ENCODE results near the gene STAMBPL1.
A peak's percentile ranks its signal among the peaks of the same experiment; 100 is the strongest.

The STAMBPL1 gene

GRCh38 chr10:88892222-88892967 lies 12.3 kb downstream of the STAMBPL1 start:
- no peak for DNase-seq (ENCODE audit: low spot score)

GRCh38 chr10:88893611-88894010 lies 13.6 kb downstream of the STAMBPL1 start:
- no peak for DNase-seq (ENCODE audit: low spot score)

DNA sequence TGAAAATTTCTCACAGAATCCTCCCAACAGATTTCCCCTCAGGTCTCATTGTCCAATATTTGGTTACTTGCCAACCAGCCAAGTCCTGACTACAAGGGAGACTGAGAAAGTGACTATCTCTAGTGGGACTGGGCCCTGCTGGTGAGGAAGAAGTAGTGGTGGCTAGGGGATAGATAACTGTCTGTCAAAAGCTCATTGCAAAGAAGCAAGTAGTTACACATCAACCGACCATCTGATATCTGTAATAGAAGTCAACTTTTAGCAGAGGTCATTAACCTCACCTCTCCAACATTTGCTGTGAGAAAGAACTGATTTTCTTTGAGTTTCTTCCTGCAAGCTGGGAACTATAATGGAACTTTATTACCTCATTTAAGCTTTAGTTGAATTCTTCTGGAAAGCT lies 15.2 kb downstream of the STAMBPL1 start:
- no peak for DNase-seq (ENCODE audit: low spot score)

DNA sequence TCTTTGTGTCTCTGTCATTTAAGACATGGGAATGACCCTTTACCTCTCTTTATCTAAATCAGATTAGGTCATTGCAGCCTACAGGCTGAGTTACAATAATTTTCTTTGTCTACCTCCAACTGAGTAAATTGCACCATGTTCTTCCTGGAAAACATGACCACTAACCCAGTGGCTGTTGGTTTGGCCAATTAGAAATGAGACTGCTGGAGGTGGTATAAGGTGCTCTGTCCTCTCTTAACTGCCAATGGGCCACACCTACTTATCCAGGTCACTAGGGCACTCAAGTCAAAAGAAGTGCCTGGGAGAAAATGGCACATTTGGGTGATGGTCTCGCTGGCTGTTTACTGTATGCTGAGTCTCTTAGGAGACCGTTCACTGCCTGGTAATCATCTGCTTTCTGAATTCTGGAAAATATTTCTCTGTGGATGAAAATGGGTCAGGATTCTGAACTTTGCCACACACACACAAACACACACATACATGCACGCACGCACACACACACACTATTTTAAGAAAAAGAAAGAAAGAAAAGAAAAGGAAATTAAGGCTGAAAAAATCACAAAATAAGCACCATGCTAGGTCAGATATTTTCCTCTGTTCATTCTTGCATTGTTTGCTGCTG lies 16.4 kb downstream of the STAMBPL1 start:
- DNase-seq (ENCODE audit: low spot score), result no peak

DNA sequence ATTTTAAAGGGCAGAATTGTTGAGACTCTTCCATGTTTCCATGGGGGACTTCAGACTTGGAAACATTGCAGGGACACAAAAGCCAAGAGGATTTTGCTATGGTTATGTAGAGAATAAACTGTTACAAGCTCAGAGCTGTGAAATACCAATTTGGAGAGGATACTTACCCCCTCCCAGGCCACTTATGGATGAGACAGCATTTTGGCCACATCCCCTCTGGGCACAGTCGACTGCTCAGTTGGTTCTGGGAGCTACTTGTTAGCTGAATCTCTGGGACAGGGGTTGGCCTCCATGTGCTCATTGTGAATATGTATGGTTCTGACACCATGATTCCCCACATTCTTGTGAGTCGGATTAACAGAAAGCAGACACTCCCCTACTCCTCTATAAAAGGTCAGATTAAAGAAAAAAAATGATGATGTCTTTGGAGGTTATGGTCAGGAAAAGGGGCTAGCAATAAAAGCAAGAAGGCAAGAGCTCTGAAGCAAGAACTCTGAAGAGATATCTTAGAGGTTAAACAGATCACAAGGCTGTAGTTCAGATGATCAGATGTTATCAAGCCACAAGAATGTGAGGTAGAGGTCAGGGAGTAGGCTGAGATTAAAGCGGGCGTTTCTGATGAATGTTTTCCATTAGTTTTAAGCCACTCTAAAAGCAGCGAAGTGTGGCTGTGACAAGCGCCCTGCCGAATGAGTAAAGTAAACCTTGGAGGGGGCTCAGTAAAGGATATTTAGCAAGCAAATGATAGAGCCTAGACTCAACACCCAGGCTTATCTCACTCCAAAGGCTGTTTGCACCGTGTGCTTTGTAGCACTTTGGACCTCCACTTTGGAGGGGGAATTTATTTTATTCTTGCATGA lies 17.2 kb downstream of the STAMBPL1 start:
- no peak for DNase-seq (ENCODE audit: low spot score)

DNA sequence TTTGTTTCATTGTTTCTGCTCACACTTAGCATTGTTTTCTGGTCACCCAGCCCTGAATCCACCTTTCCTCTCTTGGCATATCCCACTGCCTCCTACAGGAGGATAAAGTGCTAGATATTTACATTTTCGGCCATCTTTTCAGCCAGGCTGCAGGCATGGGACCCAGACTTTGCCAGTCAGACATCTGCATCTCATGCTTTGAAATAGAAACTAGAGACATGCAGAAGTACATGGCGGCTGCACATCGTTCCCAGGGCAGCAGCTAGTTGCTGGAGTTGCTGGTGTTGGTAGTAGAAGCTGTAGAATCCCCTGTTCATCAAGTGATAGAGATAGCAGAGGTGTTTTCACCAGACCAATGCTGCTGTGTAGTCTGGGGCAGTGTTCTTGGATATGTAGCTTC lies 18.7 kb downstream of the STAMBPL1 start:
- DNase-seq (ENCODE audit: low spot score), result no peak

GRCh38 chr10:88899886-88900285 lies 19.8 kb downstream of the STAMBPL1 start:
- DNase-seq (ENCODE audit: low spot score), result no peak

- peak; percentile 85 for DNase-seq (ENCODE audit: low spot score)
Observed at GRCh38 chr10:88901206-88901983, 21.4 kb downstream of the STAMBPL1 start.

DNA sequence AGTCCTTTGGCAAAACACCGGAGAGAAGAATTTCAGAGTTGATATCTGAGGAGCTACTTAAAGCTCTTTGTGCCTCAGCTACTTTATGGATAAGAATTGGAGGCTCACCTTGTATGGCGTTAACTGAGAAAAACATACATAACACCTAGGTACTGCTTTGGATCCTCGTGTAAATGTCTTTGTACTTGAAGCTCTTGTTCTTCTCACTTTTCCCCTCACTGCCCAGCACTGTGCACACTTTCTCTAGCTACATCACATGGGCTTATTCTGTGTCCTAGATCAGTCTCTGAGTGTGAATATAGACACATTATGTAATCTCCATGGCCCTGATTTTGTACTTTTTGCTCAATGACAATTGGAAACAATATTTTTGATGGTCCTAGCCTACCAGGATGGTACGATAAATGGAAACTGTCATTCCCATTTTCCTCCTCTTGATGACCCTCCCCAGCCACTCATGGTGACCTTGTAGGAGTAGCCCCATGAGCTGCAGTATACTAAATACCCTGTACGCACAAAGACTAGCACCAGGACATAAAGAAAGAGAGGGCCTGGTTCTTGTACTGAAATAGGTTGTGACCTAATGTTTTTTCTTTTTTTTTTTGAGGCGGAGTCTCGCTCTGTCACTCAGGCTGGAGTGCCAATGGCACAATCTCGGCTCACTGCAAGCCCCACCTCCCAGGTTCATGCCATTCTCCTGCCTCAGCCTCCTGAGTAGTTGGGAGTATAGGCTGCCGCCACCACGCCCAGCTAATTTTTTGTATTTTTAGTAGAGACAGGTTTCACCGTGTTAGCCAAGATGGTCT lies 22.1 kb downstream of the STAMBPL1 start:
- DNase-seq (ENCODE audit: low spot score), result no peak

GRCh38 chr10:88903715-88904114 lies 23.7 kb downstream of the STAMBPL1 start:
- no peak for DNase-seq (ENCODE audit: low spot score)

DNA sequence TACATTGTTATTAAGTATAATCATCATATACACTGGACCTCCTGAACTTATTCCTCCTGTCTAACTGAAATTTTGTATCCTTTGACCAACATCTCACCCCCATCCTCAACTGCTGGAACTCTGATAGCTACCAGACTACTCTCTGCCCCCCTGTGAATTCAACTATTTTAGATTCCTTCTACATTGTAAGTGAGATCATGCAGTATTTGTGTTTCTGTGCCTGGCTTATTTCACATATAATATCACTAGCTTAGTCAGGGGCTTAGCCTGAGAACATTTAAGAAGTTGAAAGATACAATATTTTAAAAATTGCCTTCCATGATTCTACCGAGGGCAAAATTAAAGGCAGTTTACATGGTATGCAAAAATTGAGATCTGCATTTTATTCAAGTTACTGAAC lies 26.9 kb downstream of the STAMBPL1 start:
- no peak for DNase-seq (ENCODE audit: low spot score)

GRCh38 chr10:88908194-88908593 lies 28.1 kb downstream of the STAMBPL1 start:
- DNase-seq (ENCODE audit: low spot score), result no peak

- no peak for DNase-seq (ENCODE audit: low spot score)
Observed at GRCh38 chr10:88911116-88911515, 31.1 kb downstream of the STAMBPL1 start.

DNA sequence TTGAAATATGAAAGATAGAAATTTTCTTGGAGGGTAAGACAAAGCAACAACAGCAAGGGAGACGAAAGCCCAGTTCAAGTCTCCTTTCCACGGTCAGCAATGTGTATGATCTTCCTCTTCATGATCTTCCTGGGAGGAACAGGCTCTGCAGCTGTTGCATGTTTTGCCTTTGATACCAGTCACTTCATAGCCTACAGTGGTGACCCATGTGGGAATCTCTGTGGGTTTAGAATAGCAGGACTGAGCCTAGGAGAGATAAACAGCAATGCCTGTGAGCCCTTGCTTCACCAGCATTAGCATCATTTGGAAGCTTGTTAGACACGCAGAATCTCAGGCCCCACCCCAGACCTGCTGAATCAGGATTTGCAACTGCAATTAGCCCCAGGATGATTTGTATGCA lies 31.8 kb downstream of the STAMBPL1 start:
- no peak for DNase-seq (ENCODE audit: low spot score)

- DNase-seq (ENCODE audit: low spot score), result no peak
Observed at GRCh38 chr10:88913127-88913526, 33.1 kb downstream of the STAMBPL1 start.

- DNase-seq (ENCODE audit: low spot score), result no peak
Observed at GRCh38 chr10:88913788-88914187, 33.7 kb downstream of the STAMBPL1 start.

DNA sequence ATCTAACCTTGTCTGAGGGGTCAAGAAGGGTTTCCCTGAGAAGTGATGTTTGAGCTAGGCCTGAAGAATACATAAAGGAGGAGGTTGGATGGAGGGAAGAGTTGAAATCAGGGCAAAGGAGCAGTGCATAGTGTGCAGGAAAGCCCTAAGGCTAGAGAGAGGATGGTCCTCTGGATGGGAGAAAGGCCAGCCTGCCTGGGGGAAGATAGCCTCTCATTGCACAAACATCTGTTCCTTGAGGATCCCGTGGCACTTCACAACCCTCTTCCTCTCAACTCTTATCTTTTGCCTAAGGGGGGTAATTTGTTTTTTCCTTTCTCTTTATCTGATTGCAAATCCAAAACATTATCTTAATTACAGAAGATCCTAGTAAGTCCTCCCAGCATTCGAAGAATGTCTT lies 35.7 kb downstream of the STAMBPL1 start:
- no peak for DNase-seq (ENCODE audit: low spot score)

DNA sequence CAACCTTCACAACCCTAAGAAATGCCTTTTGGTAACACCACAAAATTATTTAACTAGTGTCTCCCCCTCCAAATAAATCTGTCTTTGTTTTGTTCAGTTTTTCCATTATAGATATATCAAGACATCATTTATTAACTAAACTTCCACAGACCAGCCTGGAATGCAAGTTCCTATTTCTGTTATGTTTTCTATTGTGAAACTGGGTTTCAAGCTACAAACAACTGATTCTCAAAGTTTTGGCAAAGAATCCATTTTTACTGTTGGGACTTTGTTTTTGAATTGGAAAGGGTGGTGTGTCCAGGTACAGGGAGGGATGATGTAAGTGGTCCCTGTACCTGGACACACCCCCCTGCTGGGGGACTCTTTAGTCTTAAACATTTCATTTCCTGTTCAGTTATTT lies 36.2 kb downstream of the STAMBPL1 start:
- DNase-seq (ENCODE audit: low spot score), result no peak

DNA sequence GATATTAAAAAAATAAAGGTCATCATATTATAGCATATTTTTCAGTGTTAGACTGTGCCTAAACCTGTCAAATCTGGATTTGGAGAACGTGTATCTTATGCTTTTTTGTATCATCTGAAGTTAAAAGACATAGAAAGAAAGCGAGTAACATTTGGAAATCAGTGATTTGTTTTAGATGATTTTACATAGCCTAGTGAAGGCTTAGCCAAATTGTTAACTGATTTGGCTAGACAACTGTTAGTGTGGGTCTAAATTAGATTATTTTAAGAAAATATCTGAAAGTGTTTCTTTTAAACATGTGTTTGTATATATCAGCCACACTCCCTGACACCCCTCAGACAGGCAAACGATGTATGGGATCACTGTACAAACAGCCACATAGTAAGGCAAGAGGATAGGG lies 36.9 kb downstream of the STAMBPL1 start:
- no peak for DNase-seq (ENCODE audit: low spot score)

DNA sequence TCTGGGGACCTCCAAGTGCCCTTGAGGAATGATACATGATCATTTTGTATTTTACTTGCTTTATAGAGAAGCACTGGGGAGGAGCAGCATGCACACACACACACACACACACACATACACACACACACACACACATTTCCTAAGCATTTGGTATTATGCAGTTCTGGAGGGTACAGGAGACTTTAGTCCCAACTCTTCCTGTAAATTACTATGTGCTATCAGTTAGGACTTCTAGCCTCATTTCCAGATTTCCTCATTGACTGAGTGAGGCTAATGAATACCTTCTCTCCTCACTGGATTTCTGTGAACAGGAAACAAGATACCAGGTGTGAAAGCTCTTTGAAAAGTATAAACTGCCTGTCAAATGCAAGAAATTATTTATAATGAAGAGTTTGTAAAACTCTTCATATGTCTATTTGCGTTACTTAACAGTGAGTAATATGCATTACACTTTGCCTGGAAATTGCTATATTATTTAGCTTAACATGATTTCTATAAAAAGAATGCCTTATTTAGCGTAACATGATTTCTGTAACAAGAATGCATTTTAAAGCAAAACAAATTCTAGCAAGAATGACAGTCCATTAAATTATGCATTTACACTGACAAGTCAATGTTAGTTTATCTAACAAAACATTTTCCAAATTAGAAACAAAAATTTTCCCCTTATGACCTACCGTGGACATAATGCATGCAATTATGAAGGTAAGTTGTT lies 38.3 kb downstream of the STAMBPL1 start:
- no peak for DNase-seq (ENCODE audit: low spot score)

DNA sequence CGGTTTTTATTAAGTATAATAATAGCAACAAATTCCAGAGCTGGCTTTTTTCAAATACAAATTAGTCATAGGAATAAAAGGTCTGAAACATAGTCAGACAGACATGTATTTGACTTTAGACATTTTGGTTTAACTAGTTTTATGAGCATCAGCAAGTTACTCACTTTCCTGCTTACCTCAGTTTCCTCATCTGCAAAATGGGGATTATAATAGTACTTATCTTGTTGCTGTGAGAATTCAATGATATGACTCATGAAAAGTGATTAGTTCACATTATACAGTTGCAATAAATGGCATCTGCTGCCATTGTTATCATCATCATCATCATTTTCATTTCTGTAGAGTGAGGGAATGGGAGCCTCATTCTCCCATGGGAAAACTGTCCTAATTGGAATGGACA lies 39.0 kb downstream of the STAMBPL1 start:
- DNase-seq (ENCODE audit: low spot score), result no peak
